Activated CD4-positive, alpha-beta memory T cell treated with anti-CD3 and anti-CD28 coated beads for 36 hours (primary cell): ENCODE results near the gene ZNF33A. TPM values are rescaled to one million over a fixed set of nuclear protein-coding genes. Genes with fewer than 3 reads are reported as not detected.
"Not testable (repeated sequence)": the region's sequence is repeated elsewhere in the genome, so short reads cannot be mapped to it uniquely, and the experiment has no call there.

Experiments
- CTCF ChIA-PET: fragments of 350-600 bp; sonication (Branson Sonifier 250); formaldehyde crosslinking; loops from one replicate; lab custom pipeline; 2021; ENCODE audit warnings: antibody characterized with exemption, inconsistent platforms; lab: Charles Lee
- POLR2A ChIA-PET: fragments of 350-600 bp; sonication (Branson Sonifier 250); formaldehyde crosslinking; loops from one replicate; lab custom pipeline; 2021; ENCODE audit warnings: antibody characterized with exemption; lab: Charles Lee
- DNase-seq: peaks from one replicate; pipeline ENCODE4 v3.0.0-alpha.2; 2020
- H3K27ac Mint-ChIP-seq: one replicate; pipeline ENCODE4 v1.8.0; 2021; ENCODE audit warnings: mixed read lengths
- H3K27me3 Mint-ChIP-seq: one replicate; pipeline ENCODE4 v1.8.0; 2021; ENCODE audit warnings: mixed read lengths
- H3K36me3 Mint-ChIP-seq: one replicate; pipeline ENCODE4 v1.8.0; 2021; ENCODE audit warnings: mixed read lengths
- H3K4me1 Mint-ChIP-seq: one replicate; pipeline ENCODE4 v1.8.0; 2021; ENCODE audit warnings: low read depth, mixed read lengths
- H3K4me3 Mint-ChIP-seq: one replicate; pipeline ENCODE4 v1.8.0; 2021; ENCODE audit warnings: mild to moderate bottlenecking, mixed read lengths
- H3K9me3 Mint-ChIP-seq: one replicate; pipeline ENCODE4 v1.8.0; 2021; ENCODE audit warnings: mixed read lengths
- intact Hi-C: fragments of 100-400 bp; cut with micrococcal nuclease; formaldehyde crosslinking; loops from one replicate; pipeline ENCODE4 v1.15.1; 2023
- total RNA-seq, 2 experiments: library from RNA; stranded (reverse); gene quantifications; one replicate each; pipeline ENCODE4 v1.2.3, GENCODE V29; 2021

Gene ZNF33A
- total RNA-seq, 2 experiments from 2014 or later: 20.8 to 21.5 TPM

DNA sequence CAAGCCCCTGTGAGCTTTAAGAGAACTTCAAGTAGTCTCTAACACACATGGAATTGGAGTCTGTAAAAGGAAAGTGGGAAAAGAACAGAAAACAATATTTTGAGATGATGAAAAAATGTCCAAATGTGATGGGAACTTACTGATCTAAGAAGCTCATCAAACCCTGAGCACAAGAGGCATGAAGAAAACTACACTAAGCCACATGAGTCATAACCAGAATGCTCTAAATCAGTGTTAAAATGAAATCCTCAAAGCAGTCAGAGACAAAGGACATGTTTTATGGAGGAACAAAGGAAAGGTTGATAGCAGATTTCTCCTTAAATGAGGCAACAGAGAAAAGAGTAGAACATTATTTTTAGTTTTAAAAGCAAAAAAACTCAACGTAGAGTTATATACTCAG, 37.2 kb downstream of the ZNF33A start:
- intact Hi-C loops: loop anchor here (1.0 to 2.0 kb wide), 2 partner anchors 9 to 47 kb away; partner anchors contain the start of gene ZNF37A
- peaks cover 25% of the 10 kb centered on the region for H3K4me1 Mint-ChIP-seq
- DNase-seq: no peak
- H3K9me3 Mint-ChIP-seq: peaks cover 27% of the 10 kb centered on the region
- POLR2A ChIA-PET: interaction anchor here (0.6 kb wide), 1 partner anchor 29 kb away, joined by 3 read pairs; no protein-coding TSS in a partner anchor
- no peak overlapping the region for H3K27ac Mint-ChIP-seq
- CTCF ChIA-PET: interaction anchor here (1.3 to 1.4 kb wide), 2 partner anchors 20 to 71 kb away, joined by 4 read pairs; no protein-coding TSS in a partner anchor
- no peak overlapping the region for H3K4me3 Mint-ChIP-seq
- no peaks in the 10 kb centered on the region for H3K27me3 Mint-ChIP-seq
- peaks cover 72% of the 10 kb centered on the region for H3K36me3 Mint-ChIP-seq

DNA sequence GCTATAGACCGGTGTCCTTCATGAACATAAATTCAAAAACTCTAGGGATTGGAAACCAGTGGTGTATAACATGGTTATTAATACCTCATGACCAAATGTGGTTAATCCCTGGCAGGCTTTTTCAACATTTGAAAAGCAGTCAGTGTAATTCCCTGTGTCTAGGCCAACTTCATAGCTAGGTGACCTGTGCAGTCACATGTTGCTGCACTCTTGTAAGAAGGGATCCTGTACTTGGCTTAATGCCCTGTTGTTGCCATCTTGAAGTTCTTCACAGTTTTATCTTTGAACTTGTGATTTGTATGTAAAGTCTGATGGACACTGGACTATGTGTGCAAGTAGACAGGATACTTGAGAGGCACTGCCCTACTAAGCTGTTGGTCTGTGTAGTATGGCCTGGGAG, 39.7 kb downstream of the ZNF33A start:
- Mint-ChIP-seq H3K9me3 (peaks cover 50% of the 10 kb centered on the region), H3K27ac (no peak overlapping the region), H3K36me3 (peaks cover 78% of the 10 kb centered on the region), H3K4me1 (peaks cover 9% of the 10 kb centered on the region), H3K4me3 (no peak overlapping the region), H3K27me3 (no peaks in the 10 kb centered on the region)
- intact Hi-C loops: no loop called here
- ChIA-PET POLR2A (no interaction called here), CTCF (no interaction called here)
- no peak for DNase-seq

DNA sequence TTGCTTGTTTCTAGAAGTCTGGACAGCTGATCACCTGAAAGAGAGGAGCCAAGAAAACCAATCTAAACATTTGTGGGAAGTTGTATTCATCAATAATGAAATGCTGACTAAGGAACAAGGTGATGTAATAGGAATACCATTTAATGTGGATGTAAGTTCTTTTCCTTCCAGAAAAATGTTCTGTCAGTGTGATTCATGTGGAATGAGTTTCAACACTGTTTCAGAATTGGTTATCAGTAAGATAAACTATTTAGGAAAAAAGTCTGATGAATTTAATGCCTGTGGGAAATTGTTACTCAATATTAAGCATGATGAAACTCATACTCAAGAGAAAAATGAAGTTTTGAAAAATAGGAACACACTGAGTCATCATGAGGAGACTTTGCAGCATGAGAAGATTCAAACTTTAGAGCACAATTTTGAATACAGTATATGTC, 43.9 kb downstream of the ZNF33A start:
- Mint-ChIP-seq H3K36me3 (peaks cover 82% of the 10 kb centered on the region), H3K4me1 (no peaks in the 10 kb centered on the region), H3K4me3 (no peak overlapping the region), H3K9me3 (peaks cover 76% of the 10 kb centered on the region), H3K27ac (no peak overlapping the region), H3K27me3 (no peaks in the 10 kb centered on the region)
- no peak for DNase-seq
- intact Hi-C loops: no loop called here
- ChIA-PET CTCF (no interaction called here), POLR2A (no interaction called here)

DNA sequence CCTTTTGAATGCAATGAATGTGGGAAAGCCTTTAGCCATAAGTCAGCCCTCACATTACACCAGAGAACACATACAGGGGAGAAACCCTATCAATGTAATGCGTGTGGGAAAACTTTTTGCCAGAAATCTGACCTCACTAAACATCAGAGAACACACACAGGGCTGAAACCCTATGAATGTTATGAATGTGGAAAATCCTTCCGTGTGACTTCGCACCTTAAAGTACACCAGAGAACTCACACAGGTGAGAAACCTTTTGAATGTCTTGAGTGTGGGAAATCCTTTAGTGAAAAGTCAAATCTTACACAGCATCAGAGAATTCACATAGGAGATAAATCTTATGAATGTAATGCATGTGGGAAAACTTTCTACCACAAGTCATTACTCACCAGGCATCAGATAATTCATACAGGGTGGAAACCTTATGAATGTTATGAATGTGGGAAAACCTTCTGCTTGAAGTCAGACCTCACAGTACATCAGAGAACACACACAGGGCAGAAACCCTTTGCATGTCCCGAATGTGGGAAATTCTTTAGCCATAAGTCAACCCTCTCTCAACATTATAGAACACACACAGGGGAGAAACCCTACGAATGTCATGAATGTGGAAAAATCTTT, 44.9 kb downstream of the ZNF33A start:
- H3K27me3 Mint-ChIP-seq, intact Hi-C loops, H3K27ac Mint-ChIP-seq, CTCF ChIA-PET, H3K4me1 Mint-ChIP-seq, H3K4me3 Mint-ChIP-seq, DNase-seq, POLR2A ChIA-PET: not testable (repeated sequence)
- peaks cover 76% of the 10 kb centered on the region for H3K9me3 Mint-ChIP-seq
- H3K36me3 Mint-ChIP-seq: peaks cover 79% of the 10 kb centered on the region

DNA sequence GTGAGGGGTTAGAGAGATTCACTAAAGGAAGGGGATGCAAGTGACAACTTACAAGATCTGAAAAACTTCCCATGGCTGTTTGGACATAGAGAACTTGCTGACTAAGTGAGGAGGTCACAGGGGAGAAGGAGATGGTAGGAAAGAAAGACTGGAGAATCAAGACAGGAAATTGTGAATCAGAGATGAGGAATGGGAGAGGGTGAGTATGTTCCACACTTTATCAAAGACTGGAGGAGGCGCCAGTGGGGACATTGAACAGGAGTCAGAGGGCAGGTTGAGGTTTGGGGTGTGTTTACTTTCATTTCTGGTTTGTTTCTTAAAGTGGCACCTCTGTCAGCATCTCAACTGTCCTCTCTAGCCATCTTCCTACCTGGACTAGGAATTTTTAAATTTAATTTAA, 59.2 kb downstream of the ZNF33A start:
- POLR2A ChIA-PET, H3K4me3 Mint-ChIP-seq, H3K36me3 Mint-ChIP-seq, H3K27me3 Mint-ChIP-seq, CTCF ChIA-PET, H3K27ac Mint-ChIP-seq, DNase-seq, H3K4me1 Mint-ChIP-seq, intact Hi-C loops: not testable (repeated sequence)
- H3K9me3 Mint-ChIP-seq: peaks cover 22% of the 10 kb centered on the region

DNA sequence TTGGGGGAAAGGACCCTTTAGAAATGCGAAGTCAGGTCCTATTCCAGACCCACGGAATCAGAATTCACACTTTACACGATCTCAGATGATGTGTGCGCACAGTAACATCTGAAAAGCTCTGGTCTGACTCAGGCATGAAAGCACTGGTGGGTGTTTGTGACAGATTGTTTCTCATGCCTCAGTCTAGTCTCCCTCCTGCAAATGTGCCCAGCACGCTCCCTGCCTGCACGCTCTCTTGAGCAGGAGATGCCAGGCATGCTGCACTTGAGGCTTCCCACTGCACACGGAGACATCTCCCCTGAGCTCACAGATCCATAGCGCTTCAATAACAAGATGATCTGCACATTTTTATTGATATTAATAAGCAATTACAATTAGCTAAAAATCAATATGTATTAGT, 60.0 kb downstream of the ZNF33A start:
- Mint-ChIP-seq H3K27ac (no peak overlapping the region), H3K4me1 (peaks cover 4% of the 10 kb centered on the region), H3K9me3 (peaks cover 23% of the 10 kb centered on the region), H3K4me3 (no peak overlapping the region), H3K36me3 (peaks cover 2% of the 10 kb centered on the region), H3K27me3 (peaks cover 2% of the 10 kb centered on the region)
- CTCF ChIA-PET: no interaction called here
- POLR2A ChIA-PET: no interaction called here
- intact Hi-C loops: no loop called here
- no peak for DNase-seq

DNA sequence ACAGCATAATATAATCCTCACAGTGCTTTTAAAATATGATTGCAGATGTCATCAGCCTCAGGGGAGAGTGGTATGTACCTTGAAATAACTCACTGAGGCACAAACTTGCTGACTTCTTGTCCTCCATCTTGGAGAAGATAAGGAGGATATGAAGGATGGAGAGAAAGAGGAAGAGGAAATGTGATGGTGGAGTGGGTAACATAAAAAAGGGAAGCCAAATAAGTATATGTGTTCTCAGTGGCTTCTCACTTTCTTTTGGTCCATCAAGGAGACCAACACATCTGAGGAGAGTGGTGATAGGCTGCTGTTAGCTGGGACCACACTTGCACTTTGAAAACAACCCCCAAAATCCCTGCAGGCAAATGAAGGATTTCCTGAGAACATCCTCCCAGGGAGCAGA, 62.1 kb downstream of the ZNF33A start:
- Mint-ChIP-seq H3K27ac (no peak overlapping the region), H3K27me3 (peaks cover 2% of the 10 kb centered on the region), H3K4me3 (no peak overlapping the region), H3K36me3 (peaks cover 4% of the 10 kb centered on the region), H3K4me1 (peaks cover 4% of the 10 kb centered on the region), H3K9me3 (peaks cover 31% of the 10 kb centered on the region)
- ChIA-PET POLR2A (no interaction called here), CTCF (no interaction called here)
- no peak for DNase-seq
- intact Hi-C loops: no loop called here

DNA sequence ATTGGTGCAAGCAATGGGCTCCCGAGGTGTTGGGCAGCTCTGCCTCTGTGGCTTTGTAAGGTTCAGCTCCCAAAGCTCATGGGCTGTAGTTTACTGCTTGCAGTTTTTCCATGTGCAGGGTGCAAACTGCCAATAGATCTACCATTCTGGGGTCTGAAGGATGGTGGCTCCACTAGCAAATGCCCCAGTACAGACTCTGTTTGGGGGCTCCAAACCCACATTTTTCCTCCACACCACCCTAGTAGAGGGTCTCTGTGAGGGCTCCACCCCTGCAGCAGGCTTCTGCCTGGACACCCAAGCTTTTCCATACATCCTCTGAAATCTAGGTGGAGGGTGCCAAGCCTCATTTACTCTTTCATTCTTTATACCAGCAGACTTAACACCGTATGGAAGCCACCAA, 66.2 kb downstream of the ZNF33A start:
- H3K27me3 Mint-ChIP-seq: peaks cover 6% of the 10 kb centered on the region
- POLR2A ChIA-PET: no interaction called here

DNA sequence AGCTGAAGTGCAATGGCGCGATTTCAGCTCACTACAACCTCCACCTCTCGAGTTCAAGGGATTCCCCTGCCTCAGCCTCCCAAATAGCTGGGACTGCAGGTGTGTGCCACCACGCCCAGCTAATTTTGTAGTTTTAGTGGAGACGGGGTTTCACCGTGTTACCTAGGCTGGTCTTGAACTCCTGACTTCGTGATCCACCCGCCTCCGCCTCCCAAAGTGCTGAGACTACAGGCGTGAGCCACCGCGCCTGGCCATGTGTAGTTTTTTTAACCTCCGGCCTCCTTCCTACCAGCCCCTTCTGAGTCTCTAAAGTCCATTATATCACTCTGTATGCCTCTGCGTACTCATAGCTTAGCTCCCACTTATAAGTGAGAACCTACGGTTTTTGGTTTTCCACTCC, 82.8 kb downstream of the ZNF33A start:
- intact Hi-C loops: loop anchor here (5.0 kb wide), 1 partner anchor 1206 kb away; no protein-coding TSS in a partner anchor
- H3K9me3 Mint-ChIP-seq, H3K27me3 Mint-ChIP-seq, DNase-seq: not testable (repeated sequence)
- ChIA-PET POLR2A (interaction anchor here (1.5 kb wide), 1 partner anchor 83 kb away, joined by 9 read pairs; the partner anchor contains the start of gene ZNF33A), CTCF (interaction anchor here (1.0 to 3.0 kb wide), 2 partner anchors 116 to 118 kb away, joined by 3 to 17 read pairs; partner anchors contain the start of gene ZNF25)
- Mint-ChIP-seq H3K4me1 (peaks cover 19% of the 10 kb centered on the region), H3K4me3 (peak overlapping the region; percentile 84), H3K36me3 (peaks cover 34% of the 10 kb centered on the region), H3K27ac (peak overlapping the region; percentile 81)

More for the DNA sequence above, 66.2 kb downstream of the ZNF33A start:
- H3K9me3 Mint-ChIP-seq: peaks cover 32% of the 10 kb centered on the region
- no peak overlapping the region for H3K4me3 Mint-ChIP-seq
- no peak overlapping the region for H3K27ac Mint-ChIP-seq
- intact Hi-C loops: no loop called here
- CTCF ChIA-PET: no interaction called here
- H3K36me3 Mint-ChIP-seq: peaks cover 4% of the 10 kb centered on the region
- H3K4me1 Mint-ChIP-seq: no peaks in the 10 kb centered on the region
- DNase-seq: no peak

DNA sequence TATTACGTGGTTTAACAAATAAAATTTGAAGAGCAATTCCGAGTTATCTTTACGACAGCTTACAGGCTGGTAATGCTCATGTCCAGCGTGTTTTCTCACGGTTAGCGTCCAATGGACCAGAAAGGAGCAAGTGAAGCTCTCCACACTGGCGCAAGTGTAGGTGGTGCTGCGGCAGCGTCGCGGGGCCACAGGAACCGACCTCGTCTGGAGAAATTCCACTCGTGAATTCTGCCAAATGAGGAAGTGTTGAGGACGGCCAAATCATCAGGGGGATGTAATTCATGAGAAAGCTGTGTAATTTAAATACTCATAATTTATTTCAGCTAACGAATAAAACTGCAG, 83.3 kb downstream of the ZNF33A start:
- Mint-ChIP-seq H3K4me1 (peaks cover 19% of the 10 kb centered on the region), H3K9me3 (peaks cover 5% of the 10 kb centered on the region), H3K36me3 (peaks cover 39% of the 10 kb centered on the region), H3K27me3 (no peaks in the 10 kb centered on the region), H3K4me3 (peak overlapping the region; percentile 84), H3K27ac (peak overlapping the region; percentile 81)
- ChIA-PET CTCF (interaction anchor here (3.0 kb wide), 1 partner anchor 117 kb away, joined by 17 read pairs; the partner anchor contains the start of gene ZNF25), POLR2A (interaction anchor here (1.5 kb wide), 1 partner anchor 83 kb away, joined by 9 read pairs; the partner anchor contains the start of gene ZNF33A)
- no peak for DNase-seq
- intact Hi-C loops: loop anchor here (1.0 to 5.0 kb wide), 7 partner anchors 45 to 1206 kb away; partner anchors contain the start of genes ZNF248, ZNF25 and ZNF33A

DNA sequence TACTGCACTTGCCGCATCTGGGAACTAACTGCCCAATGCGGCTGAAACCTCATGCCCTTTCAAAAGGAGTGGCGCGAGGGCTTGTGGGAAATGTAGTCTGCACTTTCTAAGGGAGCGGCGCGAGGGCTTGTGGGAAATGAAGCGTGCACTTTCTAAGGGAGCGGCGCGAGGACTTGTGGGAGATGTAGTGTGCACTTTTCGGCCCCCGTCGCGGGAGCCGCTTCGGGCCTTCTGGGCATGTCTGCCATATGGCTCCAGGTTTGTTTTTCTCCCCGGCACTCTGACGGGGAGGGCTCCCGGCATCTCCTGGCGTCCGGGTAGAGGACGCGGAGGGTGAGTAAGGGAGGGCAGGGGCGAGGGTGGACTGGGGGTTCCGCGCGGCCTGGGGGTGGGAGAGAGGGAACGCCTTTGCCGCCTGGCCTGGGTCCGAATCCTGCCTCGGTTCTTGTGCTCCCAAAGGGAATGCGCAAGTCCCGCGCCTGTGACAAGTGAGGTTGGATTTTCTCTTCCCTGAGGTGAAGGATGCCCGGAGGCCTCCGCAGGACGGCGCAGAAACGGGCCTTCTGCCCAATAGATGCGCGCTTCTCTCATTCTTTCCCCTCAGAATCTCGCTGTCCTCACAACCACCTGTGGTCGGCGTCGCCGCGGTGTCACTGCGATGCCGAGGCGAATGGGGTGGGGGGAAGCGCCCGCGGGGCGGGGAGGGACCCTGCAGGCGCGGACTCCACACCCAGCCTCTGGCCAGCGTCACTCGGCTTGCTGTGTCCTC, 83.9 kb downstream of the ZNF33A start, which contains the start of gene ZNF37A:
Gene ZNF37A (plus strand): TSS at position 180 of the 769 bp plus-strand sequence. CDS start 2,281 bp downstream, outside the sequence.
- ChIA-PET POLR2A (interaction anchor here (1.3 to 1.5 kb wide), 3 partner anchors 83 to 117 kb away, joined by 4 to 9 read pairs (median 4); partner anchors contain the start of genes ZNF25 and ZNF33A), CTCF (interaction anchor here (3.0 kb wide), 1 partner anchor 118 kb away, joined by 17 read pairs; the partner anchor contains the start of gene ZNF25)
- H3K4me1 Mint-ChIP-seq: peaks cover 22% of the 10 kb centered on the region
- H3K27me3 Mint-ChIP-seq: no peaks in the 10 kb centered on the region
- H3K9me3 Mint-ChIP-seq: peaks cover 11% of the 10 kb centered on the region
- peak; percentile 94 for DNase-seq
- H3K4me3 Mint-ChIP-seq: peak within 1 kb of the TSS; percentile 84
- intact Hi-C loops: loop anchor here (1.0 to 5.0 kb wide), 7 partner anchors 46 to 1207 kb away; partner anchors contain the start of genes ZNF248, ZNF25 and ZNF33A
- peaks cover 44% of the 10 kb centered on the region for H3K36me3 Mint-ChIP-seq
- peak within 1 kb of the TSS; percentile 81 for H3K27ac Mint-ChIP-seq
